HFFc6 (cell line): ENCODE results near the gene NIBAN1. TPM values are rescaled to one million over a fixed set of nuclear protein-coding genes. Genes with fewer than 3 reads are reported as not detected.

ENCODE experiments used
- DNase-seq: peaks from one replicate; pipeline ENCODE4 v3.0.0-alpha.2; 2018
- H3K27ac Mint-ChIP-seq: 2 replicates; pipeline ENCODE4 v1.8.0; 2020; ENCODE audit warnings: mild to moderate bottlenecking, mixed read lengths
- H3K27me3 Mint-ChIP-seq: 2 replicates; pipeline ENCODE4 v1.8.0; 2021; ENCODE audit warnings: mild to moderate bottlenecking, moderate library complexity, mixed read lengths; ENCODE audit not compliant: insufficient read depth
- H3K36me3 Mint-ChIP-seq: 2 replicates; pipeline ENCODE4 v1.8.0; 2021; ENCODE audit warnings: low read depth, mixed read lengths
- H3K4me1 Mint-ChIP-seq: 2 replicates; pipeline ENCODE4 v1.8.0; 2020; ENCODE audit warnings: low read depth, mixed read lengths
- H3K4me3 Mint-ChIP-seq: 2 replicates; pipeline ENCODE4 v1.8.0; 2020; ENCODE audit warnings: mild to moderate bottlenecking, moderate library complexity, mixed read lengths
- H3K9me3 Mint-ChIP-seq: 2 replicates; pipeline ENCODE4 v1.8.0; 2020; ENCODE audit warnings: mild to moderate bottlenecking, mixed read lengths
- total RNA-seq, 6 experiments: library from RNA; stranded (reverse); fragmentation: NEBNext Ultra II Directional; extraction: Animal tissue kit (Norgen Biotek cat#: 25700); gene quantifications; 2 replicates in 1 of 6; 3 replicates in 5 of 6; pipeline ENCODE4 v1.2.3, GENCODE V29; 2021
- TF ChIP-seq, protein P1 (sequence below): fragments of 200-600 bp; sonication (generic); IDR thresholded peaks from 2 replicates; pipeline ENCODE4 v1.5.0; 2021; ENCODE audit warnings: antibody characterized with exemption, mild to moderate bottlenecking

NIBAN1 gene
- total RNA-seq, 6 experiments from 2014 or later, result 13.2 to 29.8 (median 27.6) TPM

- H3K4me3 Mint-ChIP-seq, result no peak overlapping the region
These were observed 44.1 kb downstream of the NIBAN1 start for GRCh38 chr1:184930232-184930631.

DNA sequence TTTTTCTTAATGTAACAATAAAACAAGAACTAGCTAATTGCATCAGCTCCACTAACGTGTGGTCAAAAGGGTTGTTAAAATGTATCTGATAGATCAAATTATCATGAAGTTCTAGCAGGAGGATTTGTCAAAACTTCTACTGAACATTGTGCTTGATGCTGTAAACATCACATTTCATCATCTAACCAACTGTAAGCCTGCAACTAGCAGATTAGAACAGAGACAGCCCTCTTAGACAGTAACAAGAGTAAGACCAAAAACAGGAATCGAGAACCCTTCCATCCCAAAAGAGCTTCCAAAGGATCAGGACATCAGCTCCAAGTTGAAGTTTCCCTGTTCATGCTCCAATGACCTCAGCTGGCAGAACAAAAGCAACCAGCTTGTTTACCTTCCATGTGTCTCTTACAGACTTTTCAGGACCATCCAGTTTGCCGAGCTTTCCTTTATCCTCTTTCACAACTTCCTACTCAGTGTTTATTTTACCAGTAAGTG is 44.6 kb downstream of the NIBAN1 start:
- Mint-ChIP-seq H3K4me1 (peaks cover 10% of the 10 kb centered on the region), H3K27ac (no peak overlapping the region), H3K4me3 (no peak overlapping the region), H3K36me3 (peaks cover 17% of the 10 kb centered on the region; the same call in 1 of the 2 replicates), H3K27me3 (no peaks in the 10 kb centered on the region), H3K9me3 (no peaks in the 10 kb centered on the region)
- TF ChIP-seq, protein P1, sequence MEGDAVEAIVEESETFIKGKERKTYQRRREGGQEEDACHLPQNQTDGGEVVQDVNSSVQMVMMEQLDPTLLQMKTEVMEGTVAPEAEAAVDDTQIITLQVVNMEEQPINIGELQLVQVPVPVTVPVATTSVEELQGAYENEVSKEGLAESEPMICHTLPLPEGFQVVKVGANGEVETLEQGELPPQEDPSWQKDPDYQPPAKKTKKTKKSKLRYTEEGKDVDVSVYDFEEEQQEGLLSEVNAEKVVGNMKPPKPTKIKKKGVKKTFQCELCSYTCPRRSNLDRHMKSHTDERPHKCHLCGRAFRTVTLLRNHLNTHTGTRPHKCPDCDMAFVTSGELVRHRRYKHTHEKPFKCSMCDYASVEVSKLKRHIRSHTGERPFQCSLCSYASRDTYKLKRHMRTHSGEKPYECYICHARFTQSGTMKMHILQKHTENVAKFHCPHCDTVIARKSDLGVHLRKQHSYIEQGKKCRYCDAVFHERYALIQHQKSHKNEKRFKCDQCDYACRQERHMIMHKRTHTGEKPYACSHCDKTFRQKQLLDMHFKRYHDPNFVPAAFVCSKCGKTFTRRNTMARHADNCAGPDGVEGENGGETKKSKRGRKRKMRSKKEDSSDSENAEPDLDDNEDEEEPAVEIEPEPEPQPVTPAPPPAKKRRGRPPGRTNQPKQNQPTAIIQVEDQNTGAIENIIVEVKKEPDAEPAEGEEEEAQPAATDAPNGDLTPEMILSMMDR, result no peak
- DNase-seq, result no peak

More at GRCh38 chr1:184930232-184930631, 44.1 kb downstream of the NIBAN1 start:
- H3K9me3 Mint-ChIP-seq, result no peaks in the 10 kb centered on the region
- peaks cover 17% of the 10 kb centered on the region; the same call in 1 of the 2 replicates for H3K36me3 Mint-ChIP-seq
- H3K27me3 Mint-ChIP-seq, result no peaks in the 10 kb centered on the region
- no peak overlapping the region for H3K27ac Mint-ChIP-seq
- TF ChIP-seq, protein P1, result no peak
- H3K4me1 Mint-ChIP-seq, result peaks cover 10% of the 10 kb centered on the region
- no peak for DNase-seq

- Mint-ChIP-seq H3K36me3 (0 out of 2 replicates have a peak, but pooled peaks cover 9% of the 10 kb centered on the region), H3K27me3 (no peaks in the 10 kb centered on the region), H3K4me3 (no peak overlapping the region), H3K4me1 (peaks cover 10% of the 10 kb centered on the region), H3K27ac (no peak overlapping the region), H3K9me3 (no peaks in the 10 kb centered on the region)
- no peak for DNase-seq
- TF ChIP-seq, protein P1, result no peak
These were observed 45.9 kb downstream of the NIBAN1 start for GRCh38 chr1:184928394-184928793.

Other genes with a start within 250 kb of the NIBAN1 start
- 10 to 100 TPM; 29.9 to 38.6 (median 32.3) TPM for gene EDEM3, start 219.7 kb downstream of the NIBAN1 start, total RNA-seq
- gene RNF2, start 71.0 kb upstream of the NIBAN1 start, total RNA-seq, result 10 to 100 TPM; 19.0 to 24.7 (median 22.4) TPM
- gene TRMT1L, start 182.4 kb upstream of the NIBAN1 start, total RNA-seq, result 10 to 100 TPM; 12.7 to 21.1 (median 14.7) TPM
- 1 to 10 TPM; 1.7 to 2.5 (median 2.1) TPM for gene SWT1, start 182.7 kb upstream of the NIBAN1 start, total RNA-seq